Caco-2 (cell line): Measurements from ENCODE around the gene XPR1. TPM values are rescaled to one million over a fixed set of nuclear protein-coding genes. Genes with fewer than 3 reads are reported as not detected.

Experiments used
- BruUV-seq: library from RNA; stranded (reverse); fragments of 400-500 nt; replicated peaks from 2 replicates; lab custom pipeline; 2021; lab: Mats Ljungman, UMichigan
- CTCF ChIA-PET: fragments of 300-600 bp; sonication (Branson Sonifier 250); formaldehyde crosslinking; loops from one replicate; lab custom pipeline; 2022; ENCODE audit warnings: antibody characterized with exemption; lab: Charles Lee
- POLR2A ChIA-PET: fragments of 300-600 bp; sonication (Branson Sonifier 250); formaldehyde crosslinking; loops from one replicate; lab custom pipeline; 2022; ENCODE audit warnings: antibody characterized with exemption; lab: Charles Lee
- DNase-seq, 2 experiments: peaks; one replicate each; pipeline versions ENCODE4 v3.0.0 to v3.0.0-alpha.2; 2020 to 2022
- H3K27me3 ChIP-seq: replicated peaks from 2 replicates; pipeline ENCODE4 v1.6.0; 2011; ENCODE audit warnings: low read length; ENCODE audit not compliant: control insufficient read depth, insufficient read depth
- H3K36me3 ChIP-seq: 2 replicates; pipeline ENCODE4 v1.5.1; 2011; ENCODE audit warnings: low read length; ENCODE audit not compliant: control insufficient read depth, insufficient read depth
- H3K4me1 ChIP-seq: fragments of 250-450 bp; sonication (Bioruptor Pico); 2 replicates; pipeline ENCODE4 v1.5.1; 2020; ENCODE audit warnings: mild to moderate bottlenecking
- H3K4me3 ChIP-seq: 2 replicates; pipeline ENCODE4 v1.5.1; 2011; ENCODE audit warnings: low read depth, mild to moderate bottlenecking, control low read depth, low read length
- H3K9me3 ChIP-seq: fragments of 250-450 bp; sonication (Bioruptor Pico); 2 replicates; pipeline ENCODE4 v1.5.1; 2020; ENCODE audit warnings: mild to moderate bottlenecking, moderate library complexity
- H3K27ac Mint-ChIP-seq: one replicate; pipeline ENCODE4 v1.8.0; 2022; ENCODE audit warnings: mixed read lengths; ENCODE audit not compliant: unreplicated experiment
- H3K27me3 Mint-ChIP-seq: one replicate; pipeline ENCODE4 v1.8.0; 2022; ENCODE audit warnings: mixed read lengths; ENCODE audit not compliant: insufficient read depth, unreplicated experiment
- H3K36me3 Mint-ChIP-seq: one replicate; pipeline ENCODE4 v1.8.0; 2022; ENCODE audit warnings: mild to moderate bottlenecking, mixed read lengths; ENCODE audit not compliant: insufficient read depth, unreplicated experiment
- H3K4me1 Mint-ChIP-seq: one replicate; pipeline ENCODE4 v1.8.0; 2022; ENCODE audit warnings: low read depth, mixed read lengths; ENCODE audit not compliant: unreplicated experiment
- H3K4me3 Mint-ChIP-seq: one replicate; pipeline ENCODE4 v1.8.0; 2022; ENCODE audit warnings: mild to moderate bottlenecking, moderate library complexity, mixed read lengths; ENCODE audit not compliant: unreplicated experiment
- H3K9me3 Mint-ChIP-seq: one replicate; pipeline ENCODE4 v1.8.0; 2022; ENCODE audit warnings: mixed read lengths; ENCODE audit not compliant: unreplicated experiment
- intact Hi-C: fragments of 100-400 bp; cut with micrococcal nuclease; formaldehyde crosslinking; loops from one replicate; pipeline ENCODE4 v1.10.0; 2022; ENCODE audit not compliant: unreplicated experiment
- total RNA-seq: library from RNA; stranded (reverse); gene quantifications from 2 replicates; pipeline ENCODE4 v1.2.3, GENCODE V29; 2022
- TF ChIP-seq, protein P1 (sequence below), 2 experiments: fragments of 200-600 bp in 1 of 2; IDR thresholded peaks; 1 replicate in 1 of 2; 2 replicates in 1 of 2; pipeline versions ENCODE4 v1.5.1 to v1.8.0; 2011 to 2022; ENCODE audit warnings: antibody characterized with exemption in 1 of 2, control low read depth in 1 of 2, inconsistent platforms in 1 of 2, low read depth in 1 of 2, low read length in 1 of 2, mild to moderate bottlenecking in 1 of 2, moderate library complexity in 1 of 2; ENCODE audit not compliant: insufficient read depth in 1 of 2, severe bottlenecking in 1 of 2, unreplicated experiment in 1 of 2

Gene XPR1
- total RNA-seq, 1 experiment from 2014 or later, result 34.4 TPM

DNA sequence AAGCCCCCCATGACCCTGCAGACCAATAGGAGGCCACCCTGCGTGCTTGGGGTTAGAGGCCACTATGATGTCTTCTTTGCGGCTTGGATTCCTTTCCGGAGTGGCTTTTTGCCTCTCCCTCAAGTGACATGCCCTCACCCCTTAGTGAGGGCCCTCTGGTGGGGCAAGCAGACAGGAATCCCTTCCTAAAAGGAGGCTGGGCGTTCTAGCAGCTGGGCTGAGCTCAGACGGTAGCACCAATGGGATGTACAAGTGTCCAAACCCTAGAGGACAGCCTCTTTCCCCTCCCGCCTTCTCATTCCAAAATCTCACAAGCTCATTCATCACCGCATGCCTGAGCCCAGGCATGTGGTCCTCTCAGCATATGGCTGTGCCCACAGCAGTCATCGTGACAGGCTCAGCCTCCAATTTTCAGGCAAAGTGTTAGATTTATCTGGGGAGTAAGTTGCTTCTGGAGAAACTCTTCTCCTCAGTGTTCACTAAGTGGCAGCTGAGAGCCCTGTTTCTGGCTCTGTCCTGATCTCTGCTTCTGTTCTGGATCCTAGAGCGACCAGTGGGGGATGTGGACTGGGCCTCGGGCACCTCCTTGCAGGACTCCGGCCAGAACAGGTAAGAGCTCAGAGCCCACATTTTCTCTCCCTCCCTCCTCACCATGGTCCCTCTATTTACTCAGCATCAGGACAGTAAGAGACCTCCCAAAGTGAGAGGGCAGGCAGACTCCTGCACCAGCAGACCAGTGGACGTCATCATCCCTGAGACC, 285.7 kb downstream of the XPR1 start:
- Mint-ChIP-seq H3K27me3 (no peaks in the 10 kb centered on the region), H3K4me1 (no peaks in the 10 kb centered on the region), H3K27ac (no peak overlapping the region), H3K36me3 (no peaks in the 10 kb centered on the region), H3K4me3 (no peak overlapping the region), H3K9me3 (no peaks in the 10 kb centered on the region)
- intact Hi-C loops, result no loop called here
- POLR2A ChIA-PET, result no interaction called here
- CTCF ChIA-PET, result interaction anchor here (0.8 kb wide), 1 partner anchor 36 kb away, joined by 5 read pairs; no protein-coding TSS in a partner anchor
- Histone ChIP-seq H3K9me3 (no peaks in the 10 kb centered on the region), H3K4me1 (peaks cover under 1% of the 10 kb centered on the region; the same call in 1 of the 2 replicates), H3K36me3 (no peaks in the 10 kb centered on the region), H3K4me3 (no peak overlapping the region), H3K27me3 (no peaks in the 10 kb centered on the region)
- no peak for DNase-seq
- no TSS peak for BruUV-seq
- TF ChIP-seq, protein P1, sequence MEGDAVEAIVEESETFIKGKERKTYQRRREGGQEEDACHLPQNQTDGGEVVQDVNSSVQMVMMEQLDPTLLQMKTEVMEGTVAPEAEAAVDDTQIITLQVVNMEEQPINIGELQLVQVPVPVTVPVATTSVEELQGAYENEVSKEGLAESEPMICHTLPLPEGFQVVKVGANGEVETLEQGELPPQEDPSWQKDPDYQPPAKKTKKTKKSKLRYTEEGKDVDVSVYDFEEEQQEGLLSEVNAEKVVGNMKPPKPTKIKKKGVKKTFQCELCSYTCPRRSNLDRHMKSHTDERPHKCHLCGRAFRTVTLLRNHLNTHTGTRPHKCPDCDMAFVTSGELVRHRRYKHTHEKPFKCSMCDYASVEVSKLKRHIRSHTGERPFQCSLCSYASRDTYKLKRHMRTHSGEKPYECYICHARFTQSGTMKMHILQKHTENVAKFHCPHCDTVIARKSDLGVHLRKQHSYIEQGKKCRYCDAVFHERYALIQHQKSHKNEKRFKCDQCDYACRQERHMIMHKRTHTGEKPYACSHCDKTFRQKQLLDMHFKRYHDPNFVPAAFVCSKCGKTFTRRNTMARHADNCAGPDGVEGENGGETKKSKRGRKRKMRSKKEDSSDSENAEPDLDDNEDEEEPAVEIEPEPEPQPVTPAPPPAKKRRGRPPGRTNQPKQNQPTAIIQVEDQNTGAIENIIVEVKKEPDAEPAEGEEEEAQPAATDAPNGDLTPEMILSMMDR (IDR thresholded peaks at IDR 0.05; ENCODE audit: insufficient read depth in 1 of 2, low read depth in 1 of 2, low read length in 1 of 2, severe bottlenecking in 1 of 2, unreplicated experiment in 1 of 2), result no peak

DNA sequence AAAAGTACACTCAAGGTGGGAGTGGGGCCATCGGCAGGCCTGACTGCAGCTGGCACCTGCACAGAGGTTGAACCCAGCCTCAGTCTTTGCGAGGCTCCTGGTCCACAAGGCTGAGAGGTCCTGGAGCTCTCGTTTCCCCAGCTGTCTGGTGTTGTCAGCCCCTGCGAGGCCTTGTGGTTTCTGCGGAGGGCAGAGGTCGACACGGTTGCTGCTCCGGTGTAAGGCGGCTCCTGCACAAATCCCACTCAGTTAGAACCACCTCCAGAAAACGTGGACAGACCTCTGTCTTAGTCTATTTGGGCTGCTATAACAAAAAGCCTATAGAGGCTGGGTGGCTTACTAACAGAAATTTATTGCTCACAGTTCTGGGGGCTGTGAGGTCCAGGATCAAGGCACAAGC, 286.7 kb downstream of the XPR1 start:
- CTCF ChIA-PET, result interaction anchor here (1.0 kb wide), 1 partner anchor 37 kb away, joined by 3 read pairs; no protein-coding TSS in a partner anchor
- intact Hi-C loops, result no loop called here
- no peak overlapping the region for H3K4me3 ChIP-seq
- POLR2A ChIA-PET, result no interaction called here
- Mint-ChIP-seq H3K36me3 (peaks cover 7% of the 10 kb centered on the region), H3K4me1 (peaks cover 10% of the 10 kb centered on the region), H3K4me3 (no peak overlapping the region), H3K27ac (no peak overlapping the region), H3K27me3 (no peaks in the 10 kb centered on the region), H3K9me3 (no peaks in the 10 kb centered on the region)
- peaks cover 9% of the 10 kb centered on the region for H3K4me1 ChIP-seq
- H3K9me3 ChIP-seq, result no peaks in the 10 kb centered on the region
- H3K27me3 ChIP-seq, result no peaks in the 10 kb centered on the region
- TF ChIP-seq, protein P1 (IDR thresholded peaks at IDR 0.05; ENCODE audit: insufficient read depth in 1 of 2, low read depth in 1 of 2, low read length in 1 of 2, severe bottlenecking in 1 of 2, unreplicated experiment in 1 of 2), result no peak
- BruUV-seq, result no TSS peak
- H3K36me3 ChIP-seq, result no peaks in the 10 kb centered on the region
- DNase-seq, result no peak

DNA sequence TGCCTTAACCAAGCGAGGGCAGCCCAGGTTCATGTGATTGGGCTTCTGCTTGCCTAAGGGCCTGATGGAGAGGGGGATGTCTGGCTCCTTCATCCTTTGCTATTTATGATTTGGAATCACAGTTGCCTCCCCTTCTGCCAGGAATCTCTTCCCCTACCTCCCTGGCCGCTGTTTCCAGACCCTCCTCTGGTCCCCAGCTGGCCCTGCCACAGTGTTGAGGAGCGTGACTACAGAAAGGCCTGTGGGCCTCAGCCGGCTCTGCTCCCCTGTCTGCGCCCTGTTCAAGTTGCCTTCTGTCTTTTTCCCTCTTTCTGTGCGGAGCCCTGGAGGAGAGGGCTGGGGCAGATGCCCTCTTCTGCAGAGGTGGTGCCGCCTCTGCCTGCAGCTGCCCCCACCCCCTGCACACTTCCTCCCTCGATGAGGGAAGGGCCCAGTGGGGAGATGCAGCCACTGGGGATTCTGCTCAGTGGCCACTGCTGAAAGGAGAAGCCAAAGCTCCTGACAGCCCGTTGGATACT, 287.4 kb downstream of the XPR1 start:
- Histone ChIP-seq H3K9me3 (no peaks in the 10 kb centered on the region), H3K4me1 (peaks cover 16% of the 10 kb centered on the region), H3K36me3 (no peaks in the 10 kb centered on the region), H3K4me3 (no peak overlapping the region), H3K27me3 (no peaks in the 10 kb centered on the region)
- Mint-ChIP-seq H3K4me1 (peaks cover 16% of the 10 kb centered on the region), H3K4me3 (no peak overlapping the region), H3K36me3 (peaks cover 8% of the 10 kb centered on the region), H3K9me3 (no peaks in the 10 kb centered on the region), H3K27ac (no peak overlapping the region), H3K27me3 (no peaks in the 10 kb centered on the region)
- BruUV-seq, result no TSS peak
- intact Hi-C loops, result no loop called here
- ChIA-PET POLR2A (no interaction called here), CTCF (interaction anchor here (1.0 kb wide), 1 partner anchor 37 kb away, joined by 3 read pairs; no protein-coding TSS in a partner anchor)
- TF ChIP-seq, protein P1 (IDR thresholded peaks at IDR 0.05; ENCODE audit: insufficient read depth in 1 of 2, low read depth in 1 of 2, low read length in 1 of 2, severe bottlenecking in 1 of 2, unreplicated experiment in 1 of 2), result no peak
- no peak for DNase-seq
